Stromal cell of bone marrow (primary cell): ENCODE data around the gene LRPPRC.
A peak's percentile ranks its signal among the peaks of the same experiment; 100 is the strongest.
"Not testable (repeated sequence)": the region's sequence is repeated elsewhere in the genome, so short reads cannot be mapped to it uniquely, and the experiment has no call there.

Experiments
- DNase-seq: peaks from one replicate; pipeline ENCODE4 v3.0.0-alpha.2; 2012; ENCODE audit warnings: low read depth

The LRPPRC gene

GRCh38 chr2:43977677-43978375 lies 18.0 kb downstream of the LRPPRC start:
- DNase-seq = no peak

DNA sequence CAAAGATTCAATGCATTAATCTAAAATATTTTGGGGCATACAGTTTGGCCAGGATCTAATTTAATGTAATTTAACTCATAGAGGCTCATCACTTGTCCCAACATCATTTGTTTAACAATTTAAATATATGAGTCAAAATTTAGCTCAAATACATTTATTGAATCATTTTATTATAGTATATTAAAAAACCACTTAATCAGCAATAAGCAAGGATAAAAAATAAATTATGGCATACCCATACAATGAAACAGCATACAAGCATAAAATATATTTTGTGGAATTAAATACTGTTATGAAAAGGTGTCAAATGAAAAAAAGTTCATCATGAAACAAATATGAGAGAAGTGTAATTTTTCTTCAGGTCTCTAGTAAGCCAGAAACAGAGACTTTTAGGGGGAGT lies 34.9 kb downstream of the LRPPRC start:
- no peak for DNase-seq

- no peak for DNase-seq
Observed at GRCh38 chr2:43958397-43959275, 37.2 kb downstream of the LRPPRC start.

GRCh38 chr2:43950383-43951008 lies 45.3 kb downstream of the LRPPRC start:
- peak; percentile 14 for DNase-seq

- no peak for DNase-seq
Observed at GRCh38 chr2:43948370-43948769, 47.4 kb downstream of the LRPPRC start.

- DNase-seq = no peak
Observed at GRCh38 chr2:43946685-43947084, 49.1 kb downstream of the LRPPRC start.

DNA sequence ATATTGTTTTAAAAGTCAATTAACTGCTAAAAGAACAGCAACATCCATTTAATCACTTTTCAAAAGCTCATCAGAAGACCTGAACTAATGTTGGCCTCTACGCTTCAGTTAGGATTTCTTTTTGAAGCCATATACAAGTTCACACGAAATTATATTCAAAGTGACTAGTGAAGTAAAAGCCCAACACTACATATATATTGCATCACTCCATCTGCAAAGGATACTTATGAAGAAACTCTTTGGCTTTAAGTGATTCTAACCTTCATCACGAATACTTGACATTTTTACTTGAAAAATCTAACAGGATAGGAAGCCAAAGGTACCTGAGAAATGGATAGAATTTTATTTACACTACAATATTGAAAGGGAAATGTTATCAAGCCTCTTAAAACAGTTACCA lies 50.4 kb downstream of the LRPPRC start:
- DNase-seq = no peak

GRCh38 chr2:43944915-43945314 lies 50.9 kb downstream of the LRPPRC start:
- no peak for DNase-seq

GRCh38 chr2:43943809-43944452 lies 51.9 kb downstream of the LRPPRC start:
- no peak for DNase-seq

DNA sequence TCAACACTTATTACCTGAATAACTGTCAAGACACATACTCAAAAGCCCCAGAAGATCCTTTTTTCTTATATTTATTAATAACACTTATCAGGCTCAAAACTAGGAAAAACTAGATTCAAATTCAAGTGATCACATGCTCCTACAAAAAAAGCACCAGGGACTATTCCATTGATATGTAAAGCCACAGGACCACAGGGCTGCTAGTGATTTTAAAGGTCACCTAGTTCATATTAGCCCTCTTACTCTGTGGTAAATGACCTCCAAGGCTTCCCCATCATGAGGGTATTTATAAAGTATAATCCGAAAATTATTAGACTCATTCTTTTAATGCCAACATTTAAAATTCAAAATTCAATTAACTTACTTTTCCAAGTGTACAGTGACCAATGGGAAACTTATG lies 52.5 kb downstream of the LRPPRC start:
- DNase-seq = no peak

GRCh38 chr2:43942881-43943280 lies 52.9 kb downstream of the LRPPRC start:
- no peak for DNase-seq

DNA sequence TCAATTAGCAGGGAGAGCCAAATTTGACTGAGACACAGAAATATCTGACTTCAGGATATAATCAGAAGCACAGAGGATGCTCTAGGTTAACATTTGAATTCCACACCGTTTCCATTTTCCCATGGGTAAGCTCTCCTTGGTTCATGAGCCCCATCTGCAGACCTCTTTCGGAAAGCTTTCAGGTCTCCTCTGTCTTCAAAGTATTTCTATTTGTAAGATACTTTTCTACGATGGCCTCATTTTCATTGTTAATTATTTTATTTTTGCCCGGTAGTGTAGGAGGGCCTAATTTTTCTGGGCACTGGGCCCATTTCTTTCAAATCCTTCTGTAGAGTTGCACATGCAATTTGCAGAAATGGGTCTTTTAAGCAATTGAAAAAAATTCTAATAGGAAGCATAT lies 53.8 kb downstream of the LRPPRC start:
- no peak for DNase-seq

DNA sequence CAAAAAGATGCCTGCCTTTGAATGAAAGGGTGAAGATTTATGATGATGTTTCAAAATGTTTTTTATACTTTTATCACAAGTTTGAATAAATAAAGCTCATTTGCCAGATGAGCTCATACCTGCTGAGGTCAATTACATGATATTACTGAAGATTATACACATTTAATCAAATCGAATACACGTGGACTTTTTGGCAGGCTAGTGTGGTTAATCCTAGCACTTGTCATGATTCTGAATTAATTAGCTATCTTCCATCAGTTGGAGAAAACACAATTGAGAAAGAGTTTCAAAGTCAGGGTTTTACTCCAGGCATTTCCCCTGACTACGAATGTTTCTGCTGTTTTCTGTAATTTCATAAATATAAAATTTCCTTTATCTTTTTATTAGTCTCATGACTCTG lies 54.4 kb downstream of the LRPPRC start:
- no peak for DNase-seq

- no peak for DNase-seq
Observed at GRCh38 chr2:43939695-43940256, 56.0 kb downstream of the LRPPRC start.

- DNase-seq = no peak
Observed at GRCh38 chr2:43937269-43937820, 58.4 kb downstream of the LRPPRC start.

DNA sequence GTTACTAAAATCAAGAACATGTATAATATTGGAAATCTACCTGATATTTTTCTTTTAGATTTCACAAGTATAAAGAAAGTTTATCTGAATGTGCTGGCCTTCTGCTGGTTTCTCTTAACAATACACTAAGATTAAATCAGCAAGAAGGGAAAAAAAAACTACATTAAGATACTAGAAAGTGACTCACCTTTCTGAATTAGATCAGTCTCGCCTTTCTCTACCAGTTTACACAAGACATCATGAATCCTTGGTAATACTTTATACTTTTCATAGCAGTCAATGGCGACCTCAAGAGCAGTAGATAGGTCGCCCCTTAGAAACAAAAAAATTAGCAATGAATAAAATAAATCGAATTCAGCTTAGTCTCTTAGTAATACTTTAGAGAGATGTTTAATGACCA lies 61.2 kb downstream of the LRPPRC start:
- no peak for DNase-seq

DNA sequence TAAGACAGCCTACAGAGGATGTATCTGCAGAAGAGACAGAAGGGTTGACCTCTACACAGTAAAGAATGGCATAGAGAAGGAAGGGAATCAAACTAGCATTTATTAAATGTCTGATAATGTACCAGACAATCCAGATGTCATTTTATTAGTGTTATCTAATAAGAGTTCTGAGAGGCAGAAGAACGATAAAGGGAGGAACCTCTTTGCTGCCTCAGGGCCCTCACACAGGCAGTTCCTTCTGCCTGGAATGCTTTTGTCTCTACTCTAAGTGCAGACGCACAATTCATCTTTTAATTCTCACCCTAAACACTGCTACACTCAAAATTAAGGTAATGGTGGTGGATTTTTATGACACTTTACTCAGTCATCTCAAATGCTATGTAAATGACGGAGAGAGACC lies 64.5 kb downstream of the LRPPRC start:
- no peak for DNase-seq

DNA sequence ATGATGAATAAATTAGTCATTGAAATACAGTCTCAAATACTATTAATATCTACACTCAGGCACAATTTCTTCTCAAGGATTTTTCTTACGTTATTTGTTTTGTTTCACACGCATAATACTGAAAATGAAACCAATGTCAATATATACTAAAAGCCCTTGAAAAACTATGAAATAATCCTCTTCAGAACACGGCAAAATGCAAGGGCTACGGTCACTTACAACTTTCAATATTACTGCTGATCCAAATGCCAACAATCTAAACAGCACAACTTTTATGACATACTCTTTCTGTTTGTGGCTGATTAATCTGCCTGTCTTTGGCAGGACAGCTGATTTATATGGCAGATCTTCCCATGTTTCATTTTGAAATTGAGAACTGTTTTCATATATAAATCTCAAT lies 68.3 kb downstream of the LRPPRC start:
- no peak for DNase-seq

DNA sequence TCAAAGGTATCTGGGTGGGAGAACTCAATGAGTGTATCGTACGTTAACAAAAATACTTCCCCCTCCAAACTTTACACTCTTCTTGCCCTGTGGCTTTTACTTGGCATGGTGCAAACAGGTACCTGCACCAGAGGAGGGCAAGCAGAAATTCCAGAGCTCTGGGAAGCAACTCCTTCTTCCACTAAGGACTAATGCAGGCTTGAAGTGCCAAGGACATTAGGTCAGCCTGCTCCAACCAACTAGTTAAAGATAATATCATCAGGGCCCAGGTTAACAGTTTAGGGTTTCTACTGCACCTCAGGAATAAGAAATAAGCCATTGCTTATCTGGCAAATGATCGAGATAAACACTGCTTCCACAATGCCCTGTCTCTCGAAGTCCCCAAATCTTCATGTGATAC lies 70.4 kb downstream of the LRPPRC start:
- DNase-seq = no peak

- no peak for DNase-seq
Observed at GRCh38 chr2:43924463-43924862, 71.3 kb downstream of the LRPPRC start.

GRCh38 chr2:43911136-43911790 lies 84.5 kb downstream of the LRPPRC start:
- DNase-seq = not testable (repeated sequence)
